Posterior cingulate gyrus (tissue), 11 donors: ENCODE measurements around the gene GRPEL2.

Experiments
- DNase-seq, 10 donors: peaks; one replicate each; pipeline versions ENCODE4 v3.0.0 to v3.0.0-alpha.2; 2020 to 2021; ENCODE audit warnings: mixed read lengths in 3 of 10
- intact Hi-C: fragments of 100-400 bp; cut with DNase I; formaldehyde crosslinking; loops from one replicate; pipeline ENCODE4 v1.15.1; 2023

The GRPEL2 gene

GRCh38 chr5:149374303-149374702 is 29.0 kb downstream of the GRPEL2 start:
- intact Hi-C loops: no loop called here
- DNase-seq: no peak

- intact Hi-C loops: no loop called here
- DNase-seq: no peak
Observed at GRCh38 chr5:149374801-149375200, 29.5 kb downstream of the GRPEL2 start.

- intact Hi-C loops: no loop called here
- DNase-seq: no peak
Observed at GRCh38 chr5:149375434-149375833, 30.1 kb downstream of the GRPEL2 start.

- intact Hi-C loops: no loop called here
Observed at GRCh38 chr5:149376104-149376503, 30.8 kb downstream of the GRPEL2 start.

GRCh38 chr5:149376711-149377447 is 31.6 kb downstream of the GRPEL2 start:
- intact Hi-C loops: no loop called here
- no peak for DNase-seq

More at GRCh38 chr5:149376104-149376503, 30.8 kb downstream of the GRPEL2 start:
- no peak for DNase-seq

- intact Hi-C loops: no loop called here
- DNase-seq: no peak
Observed at GRCh38 chr5:149378241-149378820, 33.0 kb downstream of the GRPEL2 start.

- intact Hi-C loops: no loop called here
- peak in 1 of 10 donors; percentile 67 for DNase-seq
Observed at GRCh38 chr5:149379177-149379761, 34.0 kb downstream of the GRPEL2 start, which contains the start of gene IL17B. Gene IL17B (minus strand): TSS chr5:149379292. CDS start chr5:149379225, 67 bp downstream.

GRCh38 chr5:149379818-149380374 is 34.6 kb downstream of the GRPEL2 start:
- intact Hi-C loops: loop anchor here (5.0 kb wide), 1 partner anchor 187 kb away; no protein-coding TSS in a partner anchor

GRCh38 chr5:149380466-149381121 is 35.3 kb downstream of the GRPEL2 start:
- DNase-seq: peak in 1 of 10 donors; percentile 68
- intact Hi-C loops: loop anchor here (5.0 kb wide), 1 partner anchor 187 kb away; no protein-coding TSS in a partner anchor

More at GRCh38 chr5:149379818-149380374, 34.6 kb downstream of the GRPEL2 start:
- no peak for DNase-seq

- peak in 1 of 10 donors; percentile 55 for DNase-seq
- intact Hi-C loops: loop anchor here (5.0 kb wide), 1 partner anchor 186 kb away; no protein-coding TSS in a partner anchor
Observed at GRCh38 chr5:149381261-149381985, 36.1 kb downstream of the GRPEL2 start.

- DNase-seq: peak in 9 of 10 donors; percentile 32 to 94 (median 64)
- intact Hi-C loops: loop anchor here (2.0 to 5.0 kb wide), 2 partner anchors 49 to 185 kb away; no protein-coding TSS in a partner anchor
Observed at GRCh38 chr5:149381986-149382338, 36.7 kb downstream of the GRPEL2 start.

- intact Hi-C loops: loop anchor here (2.0 to 5.0 kb wide), 2 partner anchors 48 to 185 kb away; no protein-coding TSS in a partner anchor
- no peak for DNase-seq
Observed at GRCh38 chr5:149382517-149383220, 37.4 kb downstream of the GRPEL2 start.

GRCh38 chr5:149383399-149383798 is 38.1 kb downstream of the GRPEL2 start:
- peak in 1 of 10 donors; percentile 50 for DNase-seq
- intact Hi-C loops: loop anchor here (2.0 to 5.0 kb wide), 2 partner anchors 47 to 184 kb away; no protein-coding TSS in a partner anchor

GRCh38 chr5:149386166-149386565 is 40.9 kb downstream of the GRPEL2 start:
- intact Hi-C loops: no loop called here
- no peak for DNase-seq

- peak in 1 of 10 donors; percentile 15 for DNase-seq
- intact Hi-C loops: no loop called here
Observed at GRCh38 chr5:149387081-149387631, 41.9 kb downstream of the GRPEL2 start.

- intact Hi-C loops: no loop called here
Observed at GRCh38 chr5:149387982-149388381, 42.7 kb downstream of the GRPEL2 start.

GRCh38 chr5:149388498-149389190 is 43.3 kb downstream of the GRPEL2 start:
- intact Hi-C loops: no loop called here
- no peak for DNase-seq

More at GRCh38 chr5:149387982-149388381, 42.7 kb downstream of the GRPEL2 start:
- DNase-seq: no peak
